ENCODE data around the gene RHCE. TPM values are rescaled to one million over a fixed set of nuclear protein-coding genes. Genes with fewer than 3 reads are reported as not detected.
"Not testable (repeated sequence)": the region's sequence is repeated elsewhere in the genome, so short reads cannot be mapped to it uniquely, and the experiment has no call there.

Gene RHCE
- total RNA-seq, 1 experiment from 2014 or later, result not detected

DNA sequence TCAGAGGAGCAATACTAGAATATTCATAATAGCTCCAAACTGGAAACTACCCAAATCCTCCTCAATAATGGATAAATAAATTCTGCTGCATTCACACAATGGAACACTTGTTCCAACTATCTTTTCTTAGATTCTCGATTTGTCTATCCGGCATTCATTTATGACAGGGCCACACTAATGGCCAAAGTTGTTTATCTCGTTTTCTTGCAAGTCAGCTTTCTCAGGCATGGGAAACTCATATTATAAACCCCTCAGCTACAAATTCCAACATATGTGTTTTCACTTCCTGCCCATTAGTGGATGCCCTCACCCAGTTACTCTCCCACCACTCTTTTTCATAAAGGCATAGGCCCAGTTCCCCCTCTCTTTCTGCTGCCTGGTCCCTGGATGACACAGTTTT is 42.3 kb downstream of the RHCE start:
- H3K4me3 ChIP-seq (ENCODE audit: low read depth, low read length); H3K36me3 Mint-ChIP-seq (ENCODE audit: insufficient read depth, unreplicated experiment); POLR2A ChIA-PET; H3K27me3 ChIP-seq (replicated peaks; ENCODE audit: control insufficient read depth, insufficient read depth, low read length); H3K36me3 ChIP-seq (ENCODE audit: control insufficient read depth, insufficient read depth, low read length); CTCF ChIA-PET; BruUV-seq (replicated peaks); H3K4me3 Mint-ChIP-seq (ENCODE audit: unreplicated experiment); H3K9me3 ChIP-seq; H3K27me3 Mint-ChIP-seq (ENCODE audit: insufficient read depth, unreplicated experiment); DNase-seq; intact Hi-C loops (cut with micrococcal nuclease; ENCODE audit: unreplicated experiment); H3K9me3 Mint-ChIP-seq (ENCODE audit: unreplicated experiment); H3K4me1 Mint-ChIP-seq (ENCODE audit: low read depth, unreplicated experiment); H3K4me1 ChIP-seq: not testable (repeated sequence)
- H3K27ac Mint-ChIP-seq (ENCODE audit: unreplicated experiment), result peak overlapping the region; percentile 40

DNA sequence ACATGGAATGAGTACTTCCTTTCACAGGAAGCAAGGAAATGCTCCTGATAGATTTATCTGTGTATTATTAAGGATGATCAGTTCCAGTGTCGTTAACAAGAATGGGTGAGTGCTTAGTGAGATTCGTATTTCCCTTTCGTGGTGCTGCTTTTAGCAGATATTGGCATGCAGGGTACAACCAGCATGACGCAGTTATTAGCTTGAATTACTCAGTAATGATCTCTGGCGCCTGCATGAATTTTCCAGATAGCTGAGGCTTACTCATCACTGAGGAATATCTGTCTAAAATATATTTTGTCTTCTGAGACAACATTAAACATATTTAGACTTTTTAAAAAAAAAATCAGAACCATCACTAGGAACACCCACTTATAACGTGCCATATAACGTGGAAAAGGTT is 48.9 kb downstream of the RHCE start:
- BruUV-seq (replicated peaks); H3K4me3 Mint-ChIP-seq (ENCODE audit: unreplicated experiment); POLR2A ChIA-PET; H3K36me3 Mint-ChIP-seq (ENCODE audit: insufficient read depth, unreplicated experiment); H3K27ac Mint-ChIP-seq (ENCODE audit: unreplicated experiment); CTCF ChIA-PET; H3K27me3 Mint-ChIP-seq (ENCODE audit: insufficient read depth, unreplicated experiment); H3K4me1 ChIP-seq; DNase-seq; H3K36me3 ChIP-seq (ENCODE audit: control insufficient read depth, insufficient read depth, low read length); H3K27me3 ChIP-seq (replicated peaks; ENCODE audit: control insufficient read depth, insufficient read depth, low read length); H3K9me3 Mint-ChIP-seq (ENCODE audit: unreplicated experiment); H3K9me3 ChIP-seq; H3K4me3 ChIP-seq (ENCODE audit: low read depth, low read length); intact Hi-C loops (cut with micrococcal nuclease; ENCODE audit: unreplicated experiment); H3K4me1 Mint-ChIP-seq (ENCODE audit: low read depth, unreplicated experiment): not testable (repeated sequence)

DNA sequence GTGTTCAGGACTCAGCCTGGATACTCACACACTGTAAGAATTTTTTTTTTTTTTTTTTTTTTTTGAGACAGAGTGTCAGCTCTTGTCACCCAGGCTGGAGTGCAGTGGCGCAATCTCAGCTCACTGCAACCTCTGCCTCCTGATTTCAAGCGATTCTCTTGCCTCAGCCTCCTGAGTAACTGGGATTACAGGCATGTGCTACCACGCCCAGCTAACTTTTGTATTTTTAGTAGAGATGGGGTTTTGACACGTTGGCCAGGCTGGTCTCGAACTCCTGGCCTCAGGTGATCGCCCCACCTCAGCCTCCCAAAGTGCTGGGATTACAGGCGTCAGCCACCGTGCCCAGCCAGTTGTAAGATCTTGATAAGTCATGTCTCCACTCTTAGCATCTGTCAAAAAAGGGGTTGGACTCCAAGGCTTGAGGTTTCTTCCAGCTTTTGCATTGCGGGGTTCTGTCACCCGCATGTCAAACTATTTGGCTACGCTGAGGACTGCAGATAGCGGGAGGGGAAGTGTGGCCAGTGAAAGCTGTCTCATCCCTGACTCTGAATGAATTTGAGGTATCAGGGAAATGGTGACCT is 50.8 kb downstream of the RHCE start:
- H3K9me3 ChIP-seq; CTCF ChIA-PET; H3K4me3 Mint-ChIP-seq (ENCODE audit: unreplicated experiment); H3K9me3 Mint-ChIP-seq (ENCODE audit: unreplicated experiment); intact Hi-C loops (cut with micrococcal nuclease; ENCODE audit: unreplicated experiment); H3K4me1 ChIP-seq; H3K36me3 Mint-ChIP-seq (ENCODE audit: insufficient read depth, unreplicated experiment); H3K27me3 Mint-ChIP-seq (ENCODE audit: insufficient read depth, unreplicated experiment); H3K36me3 ChIP-seq (ENCODE audit: control insufficient read depth, insufficient read depth, low read length); H3K27me3 ChIP-seq (replicated peaks; ENCODE audit: control insufficient read depth, insufficient read depth, low read length); H3K4me1 Mint-ChIP-seq (ENCODE audit: low read depth, unreplicated experiment); BruUV-seq (replicated peaks); H3K4me3 ChIP-seq (ENCODE audit: low read depth, low read length): not testable (repeated sequence)
- peak overlapping the region; percentile 76 for H3K27ac Mint-ChIP-seq (ENCODE audit: unreplicated experiment)
- POLR2A ChIA-PET, result interaction anchor here (0.6 kb wide), 1 partner anchor 697 kb away, joined by 3 read pairs; no protein-coding TSS in a partner anchor
- peak in 1 of 2 experiments; percentile 35 for DNase-seq

DNA sequence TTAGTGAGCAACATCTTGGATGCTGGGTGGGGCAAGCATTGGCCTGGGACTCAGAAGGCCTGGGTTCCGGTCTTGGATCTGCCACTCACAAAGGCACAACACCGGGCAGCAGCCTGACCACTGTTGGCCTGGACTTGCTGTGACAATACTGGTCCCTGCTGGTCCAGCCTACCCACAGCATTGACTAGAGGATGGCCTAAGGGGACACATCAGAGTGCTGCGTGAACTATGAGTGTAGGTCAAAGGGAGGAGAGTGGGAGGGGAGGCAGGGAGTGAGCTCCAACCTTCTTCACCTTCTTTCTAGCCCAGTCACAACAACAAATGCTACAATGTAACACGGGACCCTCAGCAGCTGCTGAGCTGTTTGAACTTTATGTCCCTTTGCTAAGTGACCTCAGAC is 51.4 kb downstream of the RHCE start:
- intact Hi-C loops (cut with micrococcal nuclease; ENCODE audit: unreplicated experiment), result no loop called here
- no peaks in the 10 kb centered on the region for H3K27me3 Mint-ChIP-seq (ENCODE audit: insufficient read depth, unreplicated experiment)
- H3K27ac Mint-ChIP-seq (ENCODE audit: unreplicated experiment), result peak overlapping the region; percentile 76
- H3K4me1 Mint-ChIP-seq (ENCODE audit: low read depth, unreplicated experiment), result peaks cover 7% of the 10 kb centered on the region
- no TSS peak for BruUV-seq (replicated peaks)
- no peaks in the 10 kb centered on the region for H3K9me3 Mint-ChIP-seq (ENCODE audit: unreplicated experiment)
- no peak overlapping the region for H3K4me3 ChIP-seq (ENCODE audit: low read depth, low read length)
- ChIA-PET CTCF (no interaction called here), POLR2A (no interaction called here)
- H3K4me3 Mint-ChIP-seq (ENCODE audit: unreplicated experiment), result peak overlapping the region; percentile 46
- no peaks in the 10 kb centered on the region for H3K27me3 ChIP-seq (replicated peaks; ENCODE audit: control insufficient read depth, insufficient read depth, low read length)
- no peaks in the 10 kb centered on the region for H3K9me3 ChIP-seq
- no peaks in the 10 kb centered on the region for H3K36me3 Mint-ChIP-seq (ENCODE audit: insufficient read depth, unreplicated experiment)
- TF ChIP-seq, protein P1, sequence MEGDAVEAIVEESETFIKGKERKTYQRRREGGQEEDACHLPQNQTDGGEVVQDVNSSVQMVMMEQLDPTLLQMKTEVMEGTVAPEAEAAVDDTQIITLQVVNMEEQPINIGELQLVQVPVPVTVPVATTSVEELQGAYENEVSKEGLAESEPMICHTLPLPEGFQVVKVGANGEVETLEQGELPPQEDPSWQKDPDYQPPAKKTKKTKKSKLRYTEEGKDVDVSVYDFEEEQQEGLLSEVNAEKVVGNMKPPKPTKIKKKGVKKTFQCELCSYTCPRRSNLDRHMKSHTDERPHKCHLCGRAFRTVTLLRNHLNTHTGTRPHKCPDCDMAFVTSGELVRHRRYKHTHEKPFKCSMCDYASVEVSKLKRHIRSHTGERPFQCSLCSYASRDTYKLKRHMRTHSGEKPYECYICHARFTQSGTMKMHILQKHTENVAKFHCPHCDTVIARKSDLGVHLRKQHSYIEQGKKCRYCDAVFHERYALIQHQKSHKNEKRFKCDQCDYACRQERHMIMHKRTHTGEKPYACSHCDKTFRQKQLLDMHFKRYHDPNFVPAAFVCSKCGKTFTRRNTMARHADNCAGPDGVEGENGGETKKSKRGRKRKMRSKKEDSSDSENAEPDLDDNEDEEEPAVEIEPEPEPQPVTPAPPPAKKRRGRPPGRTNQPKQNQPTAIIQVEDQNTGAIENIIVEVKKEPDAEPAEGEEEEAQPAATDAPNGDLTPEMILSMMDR (IDR thresholded peaks at IDR 0.05; ENCODE audit: insufficient read depth in 1 of 2, low read depth in 1 of 2, low read length in 1 of 2, severe bottlenecking in 1 of 2, unreplicated experiment in 1 of 2), result no peak
- H3K36me3 ChIP-seq (ENCODE audit: control insufficient read depth, insufficient read depth, low read length), result no peaks in the 10 kb centered on the region
- H3K4me1 ChIP-seq, result peaks cover 10% of the 10 kb centered on the region
- DNase-seq, result peak; percentile 33 to 62

DNA sequence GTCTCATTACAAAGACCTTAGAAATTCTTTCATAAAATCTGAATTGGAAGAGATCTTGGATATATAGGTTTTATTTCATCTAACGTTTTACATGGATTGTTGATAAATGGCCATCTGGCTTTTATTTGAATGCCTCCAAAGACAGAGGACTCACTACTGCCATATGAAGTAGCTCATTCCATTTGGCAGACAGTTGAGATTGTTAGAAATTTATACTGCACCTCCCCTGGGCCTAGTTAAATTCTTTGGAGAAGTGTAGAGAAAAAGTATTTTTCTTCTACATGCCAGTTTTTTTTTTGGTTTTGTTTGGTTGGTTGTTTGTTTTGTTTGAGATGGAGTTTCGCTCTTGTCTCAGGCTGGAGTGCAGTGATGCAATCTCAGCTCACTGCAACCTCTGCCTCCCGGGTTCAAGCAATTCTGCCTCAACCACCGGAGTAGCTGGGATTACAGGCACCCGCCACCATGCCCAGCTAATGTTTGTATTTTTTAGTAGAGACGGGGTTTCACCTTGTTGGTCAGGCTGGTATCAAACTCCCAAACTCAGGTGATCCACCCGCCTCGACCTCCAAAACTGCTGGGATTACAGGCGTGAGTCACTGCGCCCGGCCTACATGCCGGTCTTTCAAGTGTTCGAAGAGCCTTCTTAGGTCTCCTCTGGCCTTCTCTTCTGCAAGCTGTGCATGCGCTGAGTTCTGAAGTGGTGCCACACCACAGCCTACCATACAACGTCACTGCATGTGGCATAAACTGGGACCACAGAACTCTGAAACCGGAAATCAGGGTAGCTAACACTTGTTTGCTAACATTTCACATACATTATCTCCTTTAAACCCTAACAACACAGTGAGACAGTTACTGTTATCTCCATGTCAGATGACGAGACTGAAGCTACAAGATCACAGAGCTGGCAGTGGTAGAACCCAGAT is 57.7 kb downstream of the RHCE start:
- H3K36me3 ChIP-seq (ENCODE audit: control insufficient read depth, insufficient read depth, low read length); BruUV-seq (replicated peaks); intact Hi-C loops (cut with micrococcal nuclease; ENCODE audit: unreplicated experiment): not testable (repeated sequence)

More for the DNA sequence above, 57.7 kb downstream of the RHCE start:
- H3K36me3 Mint-ChIP-seq (ENCODE audit: insufficient read depth, unreplicated experiment), result peaks cover 25% of the 10 kb centered on the region
- H3K9me3 Mint-ChIP-seq (ENCODE audit: unreplicated experiment); DNase-seq; H3K27ac Mint-ChIP-seq (ENCODE audit: unreplicated experiment); H3K4me3 ChIP-seq (ENCODE audit: low read depth, low read length); H3K9me3 ChIP-seq; H3K27me3 Mint-ChIP-seq (ENCODE audit: insufficient read depth, unreplicated experiment); H3K4me1 ChIP-seq; CTCF ChIA-PET; POLR2A ChIA-PET; H3K27me3 ChIP-seq (replicated peaks; ENCODE audit: control insufficient read depth, insufficient read depth, low read length); H3K4me3 Mint-ChIP-seq (ENCODE audit: unreplicated experiment); H3K4me1 Mint-ChIP-seq (ENCODE audit: low read depth, unreplicated experiment): not testable (repeated sequence)

All from Caco-2 (cell line).